BJ (cell line): ENCODE results near the gene SPTBN5. TPM values are rescaled to one million over a fixed set of nuclear protein-coding genes. Genes with fewer than 3 reads are reported as not detected.

Experiments
- CTCF ChIA-PET: fragments of 350-600 bp; formaldehyde crosslinking; extraction: SDS; loops from one replicate; lab custom pipeline; 2021; ENCODE audit warnings: antibody characterized with exemption, inconsistent platforms; lab: Yijun Ruan, JAX
- POLR2A ChIA-PET: fragments of 300-600 bp; sonication (Branson Sonifier 250); formaldehyde crosslinking; extraction: SDS; loops from one replicate; lab custom pipeline; 2021; ENCODE audit warnings: antibody characterized with exemption; lab: Charles Lee
- DNase-seq: peaks from one replicate; pipeline ENCODE4 v3.0.0-alpha.2; 2011; ENCODE audit warnings: low read depth
- H3K27me3 ChIP-seq: 2 replicates; pipeline ENCODE4 v1.6.0; 2011; ENCODE audit warnings: low read length; ENCODE audit not compliant: control insufficient read depth, insufficient read depth
- H3K36me3 ChIP-seq: 2 replicates; pipeline ENCODE4 v1.5.1; 2011; ENCODE audit warnings: low read length; ENCODE audit not compliant: control insufficient read depth, insufficient read depth
- H3K4me3 ChIP-seq: 2 replicates; pipeline ENCODE4 v1.5.1; 2011; ENCODE audit warnings: low read depth, mild to moderate bottlenecking, control low read depth, low read length
- polyA plus RNA-seq: library from polyadenylated mRNA; depleted of rRNA; stranded (reverse); fragments of >200 nt; gene quantifications from 2 replicates; pipeline ENCODE4 v1.2.3, GENCODE V29; 2011
- TF ChIP-seq, protein P1 (sequence below): IDR thresholded peaks from 2 replicates; pipeline ENCODE4 v1.5.1; 2011; ENCODE audit warnings: low read depth, mild to moderate bottlenecking, control low read depth, inconsistent platforms, low read length, moderate library complexity; ENCODE audit not compliant: insufficient read depth

SPTBN5 gene
- polyA plus RNA-seq, 1 experiment = 0.04 TPM

- no peak for DNase-seq
- CTCF ChIA-PET = interaction anchor here (0.7 to 4.5 kb wide), 10 partner anchors 11 to 348 kb away, joined by 3 to 30 read pairs (median 4); partner anchors contain the start of genes EHD4, MAPKBP1 and SPTBN5
- peaks cover 14% of the 10 kb centered on the region for H3K36me3 ChIP-seq
- TF ChIP-seq, protein P1, sequence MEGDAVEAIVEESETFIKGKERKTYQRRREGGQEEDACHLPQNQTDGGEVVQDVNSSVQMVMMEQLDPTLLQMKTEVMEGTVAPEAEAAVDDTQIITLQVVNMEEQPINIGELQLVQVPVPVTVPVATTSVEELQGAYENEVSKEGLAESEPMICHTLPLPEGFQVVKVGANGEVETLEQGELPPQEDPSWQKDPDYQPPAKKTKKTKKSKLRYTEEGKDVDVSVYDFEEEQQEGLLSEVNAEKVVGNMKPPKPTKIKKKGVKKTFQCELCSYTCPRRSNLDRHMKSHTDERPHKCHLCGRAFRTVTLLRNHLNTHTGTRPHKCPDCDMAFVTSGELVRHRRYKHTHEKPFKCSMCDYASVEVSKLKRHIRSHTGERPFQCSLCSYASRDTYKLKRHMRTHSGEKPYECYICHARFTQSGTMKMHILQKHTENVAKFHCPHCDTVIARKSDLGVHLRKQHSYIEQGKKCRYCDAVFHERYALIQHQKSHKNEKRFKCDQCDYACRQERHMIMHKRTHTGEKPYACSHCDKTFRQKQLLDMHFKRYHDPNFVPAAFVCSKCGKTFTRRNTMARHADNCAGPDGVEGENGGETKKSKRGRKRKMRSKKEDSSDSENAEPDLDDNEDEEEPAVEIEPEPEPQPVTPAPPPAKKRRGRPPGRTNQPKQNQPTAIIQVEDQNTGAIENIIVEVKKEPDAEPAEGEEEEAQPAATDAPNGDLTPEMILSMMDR = peak; percentile 92
- no peak overlapping the region for H3K4me3 ChIP-seq
- POLR2A ChIA-PET = no interaction called here
- H3K27me3 ChIP-seq = no peaks in the 10 kb centered on the region
Measured at GRCh38 chr15:41904541-41905005, 10.7 kb upstream of the SPTBN5 start.

DNA sequence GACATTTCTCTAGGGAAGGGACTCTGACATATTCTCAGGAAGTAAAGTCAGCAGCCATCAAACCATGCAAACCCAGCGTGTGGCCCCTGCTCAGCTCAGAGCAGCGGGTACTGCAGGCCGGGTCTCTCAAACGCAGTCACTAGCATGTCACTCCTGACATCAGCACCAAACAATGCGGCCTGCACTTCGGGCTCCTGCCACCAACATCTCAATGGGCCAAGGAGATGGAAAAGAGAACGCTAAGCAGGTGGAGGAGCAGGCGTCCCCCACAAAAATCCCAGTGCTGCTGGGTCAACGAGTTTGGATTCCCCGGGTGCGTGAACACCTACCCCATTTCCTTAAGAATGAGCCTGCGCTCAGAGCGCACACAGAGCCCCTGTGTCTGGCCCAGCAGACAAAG lies 9.9 kb upstream of the SPTBN5 start:
- DNase-seq = no peak
- ChIA-PET POLR2A (no interaction called here), CTCF (interaction anchor here (0.6 to 4.5 kb wide), 8 partner anchors 10 to 264 kb away, joined by 3 to 30 read pairs (median 6); partner anchors contain the start of genes EHD4, MAPKBP1 and SPTBN5)
- TF ChIP-seq, protein P1 = no peak
- H3K4me3 ChIP-seq = no peak overlapping the region
- H3K27me3 ChIP-seq = no peaks in the 10 kb centered on the region
- H3K36me3 ChIP-seq = peaks cover 9% of the 10 kb centered on the region

GRCh38 chr15:41901431-41901830 lies 7.6 kb upstream of the SPTBN5 start:
- H3K4me3 ChIP-seq = no peak overlapping the region
- no peaks in the 10 kb centered on the region for H3K27me3 ChIP-seq
- POLR2A ChIA-PET = no interaction called here
- no peak for DNase-seq
- CTCF ChIA-PET = interaction anchor here (0.6 to 1.9 kb wide), 5 partner anchors 13 to 1097 kb away, joined by 3 to 5 read pairs (median 3); no protein-coding TSS in a partner anchor
- peaks cover 4% of the 10 kb centered on the region for H3K36me3 ChIP-seq
- TF ChIP-seq, protein P1 = no peak

DNA sequence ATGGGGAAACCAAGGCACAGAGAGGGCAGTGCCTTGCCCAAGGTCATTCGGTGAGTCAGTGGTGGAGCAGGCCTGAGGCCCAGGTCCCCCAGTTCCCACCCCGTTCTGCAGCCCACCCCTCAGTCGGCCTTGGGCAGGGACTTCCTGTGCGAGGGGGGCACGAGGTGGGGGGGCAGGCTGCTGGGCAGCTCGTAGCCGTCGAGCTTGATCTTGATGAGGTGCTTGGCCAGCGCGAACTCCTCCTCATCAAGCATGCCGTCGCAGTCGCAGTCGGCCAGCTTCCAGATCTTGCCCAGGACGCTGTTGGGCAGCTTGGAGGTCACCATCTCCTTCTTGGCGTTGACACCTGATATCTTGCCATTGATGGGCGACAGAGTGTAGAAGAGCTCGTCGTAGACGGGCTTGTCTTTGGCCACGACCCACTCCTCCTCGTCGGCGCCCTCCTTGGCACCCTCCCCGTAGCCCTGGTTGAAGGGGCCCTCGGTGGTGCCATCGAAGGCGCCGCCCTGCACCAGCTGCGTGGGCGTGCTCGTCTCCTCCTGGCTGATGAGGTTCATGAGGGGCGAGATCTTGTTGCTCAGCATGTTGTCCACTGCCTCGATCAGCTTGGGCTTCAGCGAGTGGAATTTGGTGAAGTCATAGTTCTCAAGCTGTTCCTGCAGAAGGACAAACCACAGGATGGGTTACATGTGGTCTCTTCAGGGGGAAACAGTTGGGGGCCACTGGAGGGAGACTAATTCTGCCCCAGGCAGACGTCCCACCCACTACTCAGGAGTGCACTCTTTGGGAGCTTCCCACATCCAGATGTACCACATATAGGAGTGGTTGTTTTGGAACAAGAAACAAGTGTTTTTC lies 6.9 kb upstream of the SPTBN5 start:
- no peaks in the 10 kb centered on the region for H3K27me3 ChIP-seq
- no peak for DNase-seq
- TF ChIP-seq, protein P1 = no peak
- ChIA-PET CTCF (interaction anchor here (0.6 to 1.9 kb wide), 6 partner anchors 10 to 1096 kb away, joined by 3 to 5 read pairs (median 3); no protein-coding TSS in a partner anchor), POLR2A (no interaction called here)
- peaks cover 3% of the 10 kb centered on the region for H3K36me3 ChIP-seq
- no peak overlapping the region for H3K4me3 ChIP-seq

DNA sequence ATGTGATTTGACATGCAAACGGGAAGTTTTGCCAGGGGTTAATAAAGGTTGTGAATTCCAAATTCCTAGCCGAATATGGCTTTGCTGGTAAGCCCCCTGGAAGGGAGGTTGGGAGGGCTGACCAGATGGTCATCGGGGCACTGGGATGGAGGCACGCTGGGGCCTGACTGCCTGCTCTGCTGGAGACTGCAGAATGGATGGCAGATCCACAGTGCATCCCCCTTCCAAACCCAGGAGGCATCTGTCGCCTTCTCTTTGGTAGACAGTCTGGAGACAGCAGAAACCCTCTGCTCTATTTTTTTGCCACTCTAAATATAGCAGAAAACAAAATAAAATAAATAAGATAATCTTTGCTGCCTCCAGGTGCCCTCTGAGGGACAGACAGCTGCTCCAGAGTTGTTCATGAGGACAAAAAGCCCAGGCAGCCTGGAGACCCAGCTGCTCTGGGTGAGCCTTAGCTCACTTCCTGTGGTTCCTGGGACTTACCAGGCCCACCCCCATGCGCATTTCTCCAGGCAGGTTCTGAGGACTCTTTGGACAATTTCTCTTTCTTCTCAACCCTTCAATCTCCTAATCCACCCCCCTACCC lies 6.1 kb upstream of the SPTBN5 start:
- POLR2A ChIA-PET = no interaction called here
- CTCF ChIA-PET = interaction anchor here (1.0 to 1.9 kb wide), 2 partner anchors 11 to 434 kb away, joined by 3 to 5 read pairs; no protein-coding TSS in a partner anchor
- no peak for DNase-seq

More for the DNA sequence above, 6.1 kb upstream of the SPTBN5 start:
- Histone ChIP-seq H3K36me3 (peaks cover 3% of the 10 kb centered on the region), H3K27me3 (no peaks in the 10 kb centered on the region), H3K4me3 (no peak overlapping the region)
- TF ChIP-seq, protein P1 = no peak
